Aorta (tissue), 5 donors: ENCODE results near the gene TAF10. TPM values are rescaled to one million over a fixed set of nuclear protein-coding genes. Genes with fewer than 3 reads are reported as not detected.

ENCODE experiments used
- ATAC-seq: fragments of 200-7000 bp; cut with Tn5 transposase; one replicate; pipeline ENCODE4 v1.9.1; 2022; ENCODE audit warnings: moderate library complexity; ENCODE audit not compliant: low FRiP score
- DNase-seq, 2 donors: peaks; one replicate each; pipeline ENCODE4 v3.0.0-alpha.2; 2020
- H3K27ac ChIP-seq, 2 donors: one replicate each; pipeline ENCODE4 v1.5.1; 2013; ENCODE audit warnings: low read length in 2 of 2, mild to moderate bottlenecking in 2 of 2, moderate library complexity in 2 of 2, control low read depth in 1 of 2, inconsistent platforms in 1 of 2, low read depth in 1 of 2
- H3K27me3 ChIP-seq, 2 donors: one replicate each; pipeline ENCODE4 v1.6.1; 2013; ENCODE audit warnings: control low read depth in 1 of 2, low read length in 1 of 2, mild to moderate bottlenecking in 1 of 2, moderate library complexity in 1 of 2; ENCODE audit not compliant: insufficient read depth in 2 of 2, control insufficient read depth in 1 of 2
- H3K36me3 ChIP-seq, 2 donors: one replicate each; pipeline ENCODE4 v1.6.1; 2013; ENCODE audit warnings: control low read depth in 1 of 2, low read length in 1 of 2, mild to moderate bottlenecking in 1 of 2; ENCODE audit not compliant: insufficient read depth in 2 of 2, control insufficient read depth in 1 of 2
- H3K4me1 ChIP-seq, 2 donors: one replicate each; pipeline ENCODE4 v1.6.1; 2013; ENCODE audit warnings: low read length in 2 of 2, control low read depth in 1 of 2, mild to moderate bottlenecking in 1 of 2, moderate library complexity in 1 of 2; ENCODE audit not compliant: insufficient read depth in 2 of 2, control insufficient read depth in 1 of 2
- H3K4me3 ChIP-seq, 2 donors: one replicate each; pipeline ENCODE4 v1.5.1; 2013; ENCODE audit warnings: low read length in 2 of 2, control low read depth in 1 of 2, mild to moderate bottlenecking in 1 of 2
- H3K9me3 ChIP-seq: one replicate; pipeline ENCODE4 v1.6.1; 2013; ENCODE audit warnings: mild to moderate bottlenecking, low read length; ENCODE audit not compliant: control insufficient read depth
- WGBS, 2 donors: extraction: QIAGEN DNeasy Blood & Tissue Kit; methylation state at CpG; one replicate each; pipeline ENCODE4 v1.1.7; 2013; 5-methylcytosine and 5-hydroxymethylcytosine counted together
- intact Hi-C, 2 donors: fragments of 100-400 bp; cut with DNase I; formaldehyde crosslinking; loops; one replicate each; pipeline versions ENCODE4 v1.14.2 to v1.15.0; 2022
- polyA plus RNA-seq, 2 donors: library from polyadenylated mRNA; stranded (reverse); fragments of 200-250 nt; gene quantifications; one replicate each; pipeline ENCODE4 v1.2.3, GENCODE V29; 2013
- total RNA-seq, 2 donors: library from RNA; stranded (reverse); fragmentation: NEBNext Ultra II Directional; extraction: Animal tissue kit (Norgen Biotek cat#: 25700); gene quantifications; one replicate each; pipeline ENCODE4 v1.2.1, GENCODE V29; 2021
- donor health status: healthy with polysubstance abuse.
- donor health status: Bipolar disorder and iron deficiency.
- donor health status: DM: no; HTN: no; CAD: no.
- donor health status: DM: no; HTN: no; CAD: no.
- donor health status: DM: yes; HTN: yes; CAD: no.

TAF10 gene
- total and polyA plus RNA-seq, 4 donors: 55.0 to 119 (median 93.5) TPM

DNA sequence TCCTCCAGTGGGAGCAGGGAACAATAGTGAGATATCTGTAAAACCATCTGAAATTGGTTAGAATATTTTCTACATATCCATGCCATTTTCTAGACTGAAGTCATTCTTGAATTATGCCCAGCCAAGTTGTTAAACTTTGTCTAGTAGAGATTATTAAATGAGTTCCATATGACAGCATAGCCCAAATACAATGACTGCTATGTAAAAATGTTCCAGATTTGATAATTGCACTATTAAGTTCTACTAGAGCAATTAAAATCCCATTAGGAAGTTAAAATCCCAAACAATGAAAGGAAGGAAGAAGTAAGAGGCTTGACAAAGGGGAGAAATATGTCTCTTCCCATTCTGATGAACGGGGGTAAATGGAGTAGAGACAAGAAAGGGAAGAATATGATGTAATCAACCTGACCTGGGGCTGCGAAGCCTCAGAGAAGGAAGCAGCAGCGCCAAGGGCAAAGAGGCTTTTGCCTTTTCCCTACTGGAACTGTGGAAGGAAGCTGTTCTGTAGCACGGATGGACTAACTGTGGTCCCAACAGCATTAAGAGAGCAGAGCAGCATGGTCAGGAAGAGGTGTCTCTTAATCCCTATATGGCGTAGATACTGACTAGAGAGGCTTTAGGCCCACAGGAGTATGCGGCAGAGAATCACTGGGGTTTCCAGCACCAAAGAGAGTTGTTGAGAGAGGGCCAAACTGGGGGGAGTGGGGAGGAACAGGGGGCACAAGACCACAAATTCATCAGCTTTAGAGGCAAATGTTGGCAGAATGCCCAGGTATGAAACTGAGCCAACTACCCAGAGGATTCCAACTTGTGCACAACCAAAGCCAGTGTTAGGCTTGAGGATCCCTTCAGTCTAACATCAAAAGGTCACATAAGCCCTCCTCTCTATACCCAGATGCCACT is 35.3 kb downstream of the TAF10 start:
- Histone ChIP-seq H3K4me3 (no peak overlapping the region), H3K27ac (no peak overlapping the region), H3K36me3 (no peaks in the 10 kb centered on the region), H3K27me3 (no peaks in the 10 kb centered on the region), H3K9me3 (no peaks in the 10 kb centered on the region), H3K4me1 (no peaks in the 10 kb centered on the region)
- intact Hi-C loops: no loop called here
- peak; percentile 67 for ATAC-seq
- peak in 1 of 2 donors; percentile 55 for DNase-seq
- 25 to 34% methylated on average over 6 of the region's 6 CpGs for WGBS, 2 donors

DNA sequence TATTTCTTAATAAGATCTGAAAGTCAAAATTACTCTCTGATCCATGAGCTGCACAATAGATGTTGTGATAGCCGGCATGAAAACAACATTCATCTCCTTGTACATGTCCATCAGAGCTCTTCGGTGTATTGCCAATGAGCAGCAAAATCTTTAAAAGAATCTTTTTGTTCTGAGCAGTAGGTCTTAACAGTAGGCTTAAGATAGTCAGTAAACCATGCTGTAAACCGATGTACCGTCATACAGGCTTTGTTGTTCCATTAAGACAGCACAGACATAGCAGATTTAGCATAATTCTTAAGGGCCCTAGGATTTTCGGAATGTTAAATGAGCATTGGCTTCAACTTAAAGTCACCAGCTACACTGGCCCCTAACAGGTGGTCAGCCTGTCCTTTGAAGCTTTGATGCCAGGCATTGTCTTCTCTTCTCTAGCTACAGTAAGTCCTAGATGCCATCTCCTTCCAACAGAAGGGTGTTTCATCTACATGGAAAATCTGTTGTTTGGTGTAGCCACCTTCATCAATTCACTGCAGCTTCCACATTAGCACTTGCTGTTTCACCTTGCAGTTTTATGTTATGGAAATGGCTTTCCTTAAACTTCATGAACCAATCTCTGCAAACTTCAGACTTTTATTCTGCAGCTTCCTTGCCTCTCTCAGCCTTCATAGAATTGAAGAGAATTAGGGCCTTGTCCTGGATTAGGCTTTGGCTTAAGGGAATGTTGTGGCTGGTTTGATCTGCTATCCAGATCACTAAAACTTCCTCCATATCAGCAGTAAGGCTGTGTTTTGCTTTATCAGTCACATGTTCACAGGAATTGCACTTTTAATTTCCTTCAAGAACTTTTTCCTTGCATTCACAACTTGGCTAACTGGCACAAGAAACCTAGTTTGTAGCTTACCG is 37.0 kb downstream of the TAF10 start:
- Histone ChIP-seq H3K27ac (no peak overlapping the region), H3K36me3 (no peaks in the 10 kb centered on the region), H3K4me3 (no peak overlapping the region), H3K4me1 (no peaks in the 10 kb centered on the region), H3K9me3 (no peaks in the 10 kb centered on the region), H3K27me3 (no peaks in the 10 kb centered on the region)
- DNase-seq (no peak), ATAC-seq (no peak)
- intact Hi-C loops: no loop called here
- 89 to 92% methylated on average over 6 of the region's 6 CpGs for WGBS, 2 donors

DNA sequence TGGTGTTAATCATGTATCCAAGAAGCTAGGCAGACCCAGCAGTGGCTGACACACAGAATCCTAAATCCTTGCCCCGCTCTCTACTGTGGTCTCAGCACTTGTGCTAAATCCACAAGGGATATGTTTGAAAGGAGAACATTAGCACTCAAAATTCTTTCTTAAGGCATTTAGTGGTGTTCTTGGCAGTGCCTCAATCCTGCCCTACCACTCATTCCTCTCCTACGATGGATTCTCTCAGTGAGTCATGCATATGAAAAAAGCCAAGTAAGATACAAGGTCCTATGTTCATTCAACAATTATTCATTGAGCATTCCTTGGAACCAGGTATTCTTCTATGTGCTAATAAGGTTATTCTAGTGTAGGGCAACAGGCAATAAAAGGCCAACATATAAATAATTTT is 39.8 kb downstream of the TAF10 start:
- Histone ChIP-seq H3K4me3 (no peak overlapping the region), H3K4me1 (no peaks in the 10 kb centered on the region), H3K27me3 (no peaks in the 10 kb centered on the region), H3K9me3 (no peaks in the 10 kb centered on the region), H3K27ac (no peak overlapping the region), H3K36me3 (no peaks in the 10 kb centered on the region)
- DNase-seq: no peak
- whole genome bisulfite sequencing, 2 donors: 32% methylated on average over 2 of the region's 2 CpGs
- no peak for ATAC-seq
- intact Hi-C loops: no loop called here

DNA sequence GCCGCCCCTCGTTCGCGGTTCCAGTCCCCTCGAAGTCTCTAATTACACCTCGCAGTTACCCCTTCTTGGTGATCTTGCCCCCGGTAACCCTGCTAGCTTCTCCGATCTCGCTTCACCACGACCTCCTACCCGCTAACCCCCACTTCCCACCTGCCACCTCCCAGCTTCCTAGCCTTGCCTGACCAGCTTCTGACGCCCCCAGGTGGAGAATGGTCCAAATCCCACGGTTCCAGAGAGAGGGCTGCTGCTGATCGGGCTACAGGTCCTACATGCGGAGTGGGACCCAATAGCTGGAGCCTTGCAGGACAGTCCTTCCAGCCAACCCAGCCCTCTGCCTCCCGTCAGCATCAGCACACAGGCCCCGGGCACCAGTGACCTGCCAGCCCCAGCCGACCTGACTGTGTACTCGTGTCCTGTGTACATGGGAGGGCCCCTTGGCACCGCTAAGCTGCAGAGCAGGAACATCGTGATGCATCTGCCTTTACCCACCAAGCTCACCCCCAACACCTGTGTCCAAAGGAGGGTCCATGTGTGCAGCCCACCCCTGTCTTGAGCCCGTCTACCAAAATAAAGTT is 40.5 kb downstream of the TAF10 start:
- DNase-seq (peak in 1 of 2 donors; percentile 69), ATAC-seq (no peak)
- Histone ChIP-seq H3K4me3 (no peak overlapping the region), H3K36me3 (no peaks in the 10 kb centered on the region), H3K9me3 (no peaks in the 10 kb centered on the region), H3K27me3 (no peaks in the 10 kb centered on the region), H3K27ac (no peak overlapping the region), H3K4me1 (no peaks in the 10 kb centered on the region)
- intact Hi-C loops: no loop called here
- 68 to 78% methylated on average over 22 of the region's 22 CpGs for whole genome bisulfite sequencing, 2 donors

DNA sequence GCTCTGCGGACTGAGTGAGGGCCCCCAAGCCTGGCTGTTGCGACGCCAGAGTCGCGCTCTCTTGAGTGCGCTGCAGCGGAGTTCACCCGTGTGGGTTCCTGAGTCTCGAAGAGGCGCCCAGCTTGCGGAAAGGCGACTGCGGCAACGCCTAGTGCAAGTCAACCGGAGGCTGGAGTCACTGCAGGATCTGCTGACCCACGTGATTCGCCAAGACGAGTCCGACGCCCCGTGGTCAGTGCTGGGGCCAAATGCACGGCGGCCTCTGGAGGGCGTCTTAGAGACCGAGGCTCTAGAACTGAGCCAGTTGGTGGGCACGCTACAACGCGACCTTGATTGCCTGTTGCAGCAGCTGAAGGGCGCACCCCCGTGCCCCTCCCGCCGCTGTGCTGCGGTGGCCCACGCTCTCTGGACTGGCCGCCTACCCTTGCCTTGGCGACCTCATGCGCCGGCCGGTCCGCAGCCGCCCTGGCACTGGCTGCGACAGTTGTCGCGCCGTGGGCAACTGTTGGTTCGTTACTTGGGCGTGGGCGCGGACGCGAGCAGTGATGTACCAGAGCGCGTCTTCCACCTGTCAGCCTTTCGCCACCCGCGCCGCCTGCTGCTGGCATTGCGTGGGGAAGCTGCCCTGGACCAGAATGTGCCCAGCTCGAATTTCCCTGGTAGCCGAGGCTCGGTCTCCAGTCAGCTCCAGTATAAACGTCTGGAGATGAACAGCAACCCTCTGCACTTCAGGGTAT is 41.2 kb downstream of the TAF10 start:
- Histone ChIP-seq H3K9me3 (no peaks in the 10 kb centered on the region), H3K27me3 (no peaks in the 10 kb centered on the region), H3K27ac (no peak overlapping the region), H3K4me1 (no peaks in the 10 kb centered on the region), H3K4me3 (no peak overlapping the region), H3K36me3 (no peaks in the 10 kb centered on the region)
- intact Hi-C loops: no loop called here
- 58 to 70% methylated on average over 62 of the region's 62 CpGs for WGBS, 2 donors
- DNase-seq: peak in 1 of 2 donors; percentile 69
- ATAC-seq: peak; percentile 27

DNA sequence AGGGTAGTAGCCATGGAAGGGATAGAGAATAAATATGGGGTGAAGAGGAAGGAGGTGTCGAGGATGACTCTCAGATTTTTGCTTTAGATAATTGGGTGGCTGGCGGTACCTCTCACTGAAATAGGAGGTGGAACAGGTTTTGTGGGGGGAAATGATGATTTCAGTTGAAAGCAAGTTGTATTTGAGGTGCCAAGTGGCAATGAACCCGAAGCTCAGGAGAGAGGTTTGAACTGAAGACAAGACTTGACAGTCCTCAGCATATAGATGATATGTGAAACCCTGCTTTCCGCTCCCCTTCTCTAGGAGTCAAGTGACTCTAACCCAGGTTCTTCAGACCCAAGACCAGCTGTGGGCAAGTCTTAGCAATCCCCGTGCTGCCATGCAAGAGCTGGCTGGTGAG is 42.3 kb downstream of the TAF10 start:
- H3K27ac ChIP-seq: no peak overlapping the region
- no peak for DNase-seq
- no peak overlapping the region for H3K4me3 ChIP-seq
- no peak for ATAC-seq
- no peaks in the 10 kb centered on the region for H3K27me3 ChIP-seq
- no peaks in the 10 kb centered on the region for H3K4me1 ChIP-seq
- H3K36me3 ChIP-seq: no peaks in the 10 kb centered on the region
- WGBS, 2 donors: 87 to 97% methylated on average over 5 of the region's 5 CpGs
- intact Hi-C loops: no loop called here
- H3K9me3 ChIP-seq: no peaks in the 10 kb centered on the region

DNA sequence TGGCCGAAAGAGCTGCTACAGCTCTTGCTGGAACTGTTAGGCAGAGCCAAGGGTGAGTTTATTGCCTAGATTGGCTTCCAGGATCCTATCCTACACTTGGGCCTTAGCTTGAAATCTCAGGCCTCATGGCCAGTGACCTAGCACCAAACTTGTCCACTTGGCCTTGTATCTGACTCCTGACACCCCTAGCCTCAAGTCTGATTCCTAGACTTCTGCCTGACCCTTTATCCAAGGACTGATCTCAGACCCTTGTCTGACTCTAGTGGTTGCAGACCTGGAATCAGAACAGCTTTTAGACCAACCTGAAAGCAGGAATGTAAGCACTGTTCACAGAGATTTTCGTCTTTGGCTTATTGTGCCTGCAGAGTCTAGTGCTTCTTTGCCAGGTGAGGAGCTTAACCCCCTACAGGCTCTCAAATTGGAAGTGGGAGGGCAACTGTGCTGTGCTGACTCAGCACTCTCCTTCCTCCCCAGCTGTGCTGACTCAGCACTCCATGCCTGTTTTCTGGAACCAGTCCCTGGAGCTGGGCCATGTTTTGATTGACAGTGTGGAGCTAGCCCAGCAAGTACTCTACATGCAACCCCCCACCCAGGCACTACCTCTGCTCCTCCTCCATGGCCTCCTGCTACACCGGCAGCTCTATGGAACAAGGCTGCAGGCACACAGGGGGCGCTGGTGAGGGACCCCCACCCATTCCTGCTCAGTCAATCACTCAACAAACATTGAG is 43.7 kb downstream of the TAF10 start:
- Histone ChIP-seq H3K27me3 (no peaks in the 10 kb centered on the region), H3K4me3 (no peak overlapping the region), H3K4me1 (no peaks in the 10 kb centered on the region), H3K27ac (no peak overlapping the region), H3K9me3 (no peaks in the 10 kb centered on the region), H3K36me3 (no peaks in the 10 kb centered on the region)
- DNase-seq: peak in 1 of 2 donors; percentile 44
- intact Hi-C loops: no loop called here
- WGBS, 2 donors: 51 to 54% methylated on average over 4 of the region's 4 CpGs
- no peak for ATAC-seq

DNA sequence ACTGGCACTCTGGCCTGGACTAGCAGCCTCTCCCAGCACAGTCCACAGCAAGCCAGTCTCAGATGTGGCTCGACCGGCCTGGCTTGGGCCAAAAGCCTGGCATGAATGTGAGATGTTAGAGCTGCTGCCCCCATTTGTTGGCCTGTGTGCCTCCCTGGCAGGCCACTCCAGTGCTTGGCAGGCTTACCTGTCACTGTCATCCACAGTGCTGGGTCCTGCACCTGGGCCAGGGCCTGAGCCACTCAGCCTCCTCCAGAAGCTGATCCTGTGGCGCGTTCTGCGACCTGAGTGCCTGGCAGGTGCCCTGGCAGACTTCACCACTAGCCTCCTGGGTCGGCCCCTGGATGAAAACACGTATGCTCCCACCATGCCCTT is 44.7 kb downstream of the TAF10 start:
- DNase-seq: peak in 1 of 2 donors; percentile 71
- Histone ChIP-seq H3K9me3 (no peaks in the 10 kb centered on the region), H3K36me3 (no peaks in the 10 kb centered on the region), H3K4me1 (no peaks in the 10 kb centered on the region), H3K27me3 (no peaks in the 10 kb centered on the region), H3K27ac (no peak overlapping the region), H3K4me3 (no peak overlapping the region)
- WGBS, 2 donors: 89 to 91% methylated on average over 7 of the region's 7 CpGs
- intact Hi-C loops: no loop called here
- ATAC-seq: no peak
